Measurements from ENCODE around the gene ARFGAP2.

GRCh38 chr11:47179655-47179991 is 2.9 kb upstream of the ARFGAP2 start:
- TF ChIP-seq TCF12 (IDR thresholded peaks at IDR 0.05) (no peak), CTCF (IDR thresholded peaks at IDR 0.05) (peak; percentile 65), RAD21 (IDR thresholded peaks at IDR 0.05; ENCODE audit: low read length) (peak; percentile 66), EP300 (IDR thresholded peaks at IDR 0.05; ENCODE audit: borderline replicate concordance in 1 of 2, low read depth in 1 of 2, low read length in 1 of 2) (no peak), PBX3 (IDR thresholded peaks at IDR 0.05) (no peak), SIN3A (IDR thresholded peaks at IDR 0.05; ENCODE audit: borderline replicate concordance, low read depth, low read length) (no peak)

Data from SK-N-SH (cell line).